Measurements from ENCODE around the gene PARD3B.

Gene PARD3B

GRCh38 chr2:205175831-205176230 lies 630.6 kb downstream of the PARD3B start:
- DNase-seq (ENCODE audit: low read depth in 1 of 2, low spot score in 1 of 2): no peak
- TF ChIP-seq POLR2AphosphoS5 (IDR thresholded peaks at IDR 0.05; ENCODE audit: low read depth) (no peak), SPI1 (IDR thresholded peaks at IDR 0.05; ENCODE audit: borderline replicate concordance, low read depth) (no peak), CTCF (IDR thresholded peaks at IDR 0.05; ENCODE audit: insufficient read depth, low read length) (no peak), GABPA (IDR thresholded peaks at IDR 0.05; ENCODE audit: low read depth) (no peak)
- TF ChIP-seq, protein P1, sequence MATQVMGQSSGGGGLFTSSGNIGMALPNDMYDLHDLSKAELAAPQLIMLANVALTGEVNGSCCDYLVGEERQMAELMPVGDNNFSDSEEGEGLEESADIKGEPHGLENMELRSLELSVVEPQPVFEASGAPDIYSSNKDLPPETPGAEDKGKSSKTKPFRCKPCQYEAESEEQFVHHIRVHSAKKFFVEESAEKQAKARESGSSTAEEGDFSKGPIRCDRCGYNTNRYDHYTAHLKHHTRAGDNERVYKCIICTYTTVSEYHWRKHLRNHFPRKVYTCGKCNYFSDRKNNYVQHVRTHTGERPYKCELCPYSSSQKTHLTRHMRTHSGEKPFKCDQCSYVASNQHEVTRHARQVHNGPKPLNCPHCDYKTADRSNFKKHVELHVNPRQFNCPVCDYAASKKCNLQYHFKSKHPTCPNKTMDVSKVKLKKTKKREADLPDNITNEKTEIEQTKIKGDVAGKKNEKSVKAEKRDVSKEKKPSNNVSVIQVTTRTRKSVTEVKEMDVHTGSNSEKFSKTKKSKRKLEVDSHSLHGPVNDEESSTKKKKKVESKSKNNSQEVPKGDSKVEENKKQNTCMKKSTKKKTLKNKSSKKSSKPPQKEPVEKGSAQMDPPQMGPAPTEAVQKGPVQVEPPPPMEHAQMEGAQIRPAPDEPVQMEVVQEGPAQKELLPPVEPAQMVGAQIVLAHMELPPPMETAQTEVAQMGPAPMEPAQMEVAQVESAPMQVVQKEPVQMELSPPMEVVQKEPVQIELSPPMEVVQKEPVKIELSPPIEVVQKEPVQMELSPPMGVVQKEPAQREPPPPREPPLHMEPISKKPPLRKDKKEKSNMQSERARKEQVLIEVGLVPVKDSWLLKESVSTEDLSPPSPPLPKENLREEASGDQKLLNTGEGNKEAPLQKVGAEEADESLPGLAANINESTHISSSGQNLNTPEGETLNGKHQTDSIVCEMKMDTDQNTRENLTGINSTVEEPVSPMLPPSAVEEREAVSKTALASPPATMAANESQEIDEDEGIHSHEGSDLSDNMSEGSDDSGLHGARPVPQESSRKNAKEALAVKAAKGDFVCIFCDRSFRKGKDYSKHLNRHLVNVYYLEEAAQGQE (IDR thresholded peaks at IDR 0.05; ENCODE audit: insufficient replicate concordance, low read depth): no peak
- H3K27me3 ChIP-seq (ENCODE audit: insufficient read depth, poor library complexity, severe bottlenecking): no peaks in the 10 kb centered on the region
- H3K4me3 ChIP-seq (replicated peaks; ENCODE audit: insufficient read depth, low read length): no peak overlapping the region
- H3K27ac ChIP-seq (replicated peaks): no peak overlapping the region

GRCh38 chr2:205176546-205176945 lies 631.3 kb downstream of the PARD3B start:
- DNase-seq (ENCODE audit: low read depth in 1 of 2, low spot score in 1 of 2): no peak
- H3K27ac ChIP-seq (replicated peaks): no peak overlapping the region
- no peaks in the 10 kb centered on the region for H3K27me3 ChIP-seq (ENCODE audit: insufficient read depth, poor library complexity, severe bottlenecking)
- TF ChIP-seq GABPA (IDR thresholded peaks at IDR 0.05; ENCODE audit: low read depth): no peak
- TF ChIP-seq SPI1 (IDR thresholded peaks at IDR 0.05; ENCODE audit: borderline replicate concordance, low read depth): no peak
- no peak for TF ChIP-seq CTCF (IDR thresholded peaks at IDR 0.05; ENCODE audit: insufficient read depth, low read length)
- TF ChIP-seq, protein P1 (IDR thresholded peaks at IDR 0.05; ENCODE audit: insufficient replicate concordance, low read depth): no peak
- TF ChIP-seq POLR2AphosphoS5 (IDR thresholded peaks at IDR 0.05; ENCODE audit: low read depth): no peak
- H3K4me3 ChIP-seq (replicated peaks; ENCODE audit: insufficient read depth, low read length): no peak overlapping the region

DNA sequence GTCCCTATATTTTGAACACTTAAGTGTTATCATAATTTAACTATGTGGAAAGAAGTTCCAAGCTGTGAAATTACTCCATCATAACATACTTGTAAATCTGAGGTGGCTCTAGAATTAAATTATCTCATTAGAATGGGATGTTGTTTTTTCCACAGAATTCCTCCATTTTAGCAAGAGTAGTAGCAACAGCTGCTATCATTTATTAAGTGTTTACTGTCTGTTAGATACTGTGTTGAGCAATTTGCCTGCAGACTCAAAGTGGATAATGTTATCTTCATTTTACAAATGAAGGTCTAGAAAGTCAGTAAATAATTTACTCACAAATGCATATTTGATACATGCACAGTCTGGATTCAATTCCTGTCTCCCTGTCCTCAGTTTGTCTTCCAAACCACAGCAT lies 632.3 kb downstream of the PARD3B start:
- H3K27ac ChIP-seq (replicated peaks): no peak overlapping the region
- no peaks in the 10 kb centered on the region for H3K27me3 ChIP-seq (ENCODE audit: insufficient read depth, poor library complexity, severe bottlenecking)
- no peak overlapping the region for H3K4me3 ChIP-seq (replicated peaks; ENCODE audit: insufficient read depth, low read length)
- no peak for TF ChIP-seq POLR2AphosphoS5 (IDR thresholded peaks at IDR 0.05; ENCODE audit: low read depth)
- TF ChIP-seq CTCF (IDR thresholded peaks at IDR 0.05; ENCODE audit: insufficient read depth, low read length): no peak
- TF ChIP-seq SPI1 (IDR thresholded peaks at IDR 0.05; ENCODE audit: borderline replicate concordance, low read depth): no peak
- TF ChIP-seq, protein P1 (IDR thresholded peaks at IDR 0.05; ENCODE audit: insufficient replicate concordance, low read depth): no peak
- no peak for TF ChIP-seq GABPA (IDR thresholded peaks at IDR 0.05; ENCODE audit: low read depth)
- no peak for DNase-seq (ENCODE audit: low read depth in 1 of 2, low spot score in 1 of 2)
